Brain pericyte (primary cell): ENCODE results near the gene CAMK2G.

ENCODE experiments used
- DNase-seq: peaks from one replicate; pipeline ENCODE4 v3.0.0-alpha.2; 2012; ENCODE audit warnings: low read depth, low spot score

The CAMK2G gene

DNA sequence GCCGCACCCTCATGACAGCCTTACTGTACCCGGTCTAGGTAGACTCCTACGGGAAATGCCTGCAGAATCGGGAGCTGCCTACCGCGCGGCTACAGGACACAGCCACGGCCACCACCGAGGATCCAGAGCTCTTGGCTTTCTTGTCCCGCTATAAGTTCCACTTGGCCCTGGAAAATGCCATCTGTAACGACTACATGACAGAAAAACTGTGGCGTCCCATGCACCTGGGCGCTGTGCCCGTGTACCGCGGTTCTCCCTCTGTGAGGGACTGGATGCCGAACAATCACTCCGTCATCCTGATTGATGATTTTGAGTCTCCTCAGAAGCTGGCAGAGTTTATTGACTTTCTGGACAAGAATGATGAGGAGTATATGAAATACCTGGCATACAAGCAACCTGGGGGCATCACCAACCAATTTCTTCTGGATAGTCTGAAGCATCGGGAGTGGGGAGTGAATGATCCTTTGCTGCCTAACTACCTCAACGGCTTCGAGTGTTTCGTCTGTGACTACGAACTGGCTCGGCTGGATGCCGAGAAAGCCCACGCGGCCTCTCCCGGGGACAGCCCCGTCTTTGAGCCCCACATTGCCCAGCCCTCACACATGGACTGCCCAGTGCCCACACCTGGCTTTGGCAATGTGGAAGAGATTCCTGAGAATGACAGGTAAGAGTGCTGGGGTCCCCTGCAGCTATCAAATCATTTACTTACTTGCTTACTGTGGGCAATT lies 101.0 kb downstream of the CAMK2G start:
- no peak for DNase-seq

- peak; percentile 59 for DNase-seq
Measured at GRCh38 chr10:73772281-73773151, 101.8 kb downstream of the CAMK2G start.

DNA sequence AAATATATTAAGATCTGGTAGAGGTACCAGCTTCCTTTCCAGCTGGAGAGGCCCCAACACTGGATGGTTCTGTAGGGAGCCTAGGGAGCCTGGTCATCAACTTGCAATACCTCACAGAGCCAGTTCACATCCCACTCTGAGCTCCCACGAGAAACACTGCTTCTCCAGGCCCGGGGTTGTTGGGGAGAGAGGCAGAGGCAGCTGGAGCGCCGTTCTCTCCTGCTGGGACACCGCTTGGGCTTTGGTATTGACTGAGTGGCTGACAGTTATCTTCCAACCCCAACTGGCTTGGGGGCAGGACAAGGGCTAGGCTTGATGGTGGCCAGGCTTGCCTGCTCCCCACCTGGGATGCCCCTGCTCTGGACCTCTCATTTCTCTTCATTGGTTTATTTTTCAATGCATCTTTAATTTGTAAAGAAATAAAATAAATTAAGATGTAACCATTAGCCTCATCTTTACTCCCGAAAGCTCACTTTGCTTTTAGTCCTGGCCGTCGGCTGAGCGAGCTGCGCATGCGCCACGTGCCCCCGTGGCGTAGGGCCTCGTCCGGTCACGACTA lies 102.6 kb downstream of the CAMK2G start:
- DNase-seq: no peak

DNA sequence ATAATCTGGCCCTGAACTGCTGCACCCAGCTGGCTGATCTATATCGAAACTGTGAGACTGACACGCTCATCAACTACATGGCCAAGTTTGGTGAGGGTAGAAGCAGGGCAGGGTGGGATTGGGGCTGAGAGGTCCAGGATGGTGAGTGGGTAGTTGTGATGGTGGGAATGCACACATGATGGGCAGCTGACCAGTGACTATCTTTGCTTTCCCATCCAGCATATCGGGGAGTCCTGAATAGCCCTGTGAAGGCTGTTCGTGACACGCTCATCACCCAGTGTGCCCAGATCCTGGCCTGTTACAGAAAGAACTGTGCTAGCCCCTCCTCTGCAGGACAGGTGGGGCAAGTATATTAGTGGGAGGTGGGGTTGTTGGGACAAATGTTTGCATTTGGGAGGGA lies 105.0 kb downstream of the CAMK2G start:
- no peak for DNase-seq

GRCh38 chr10:73768881-73769280 lies 105.5 kb downstream of the CAMK2G start:
- no peak for DNase-seq

GRCh38 chr10:73765066-73765465 lies 109.3 kb downstream of the CAMK2G start:
- no peak for DNase-seq

DNA sequence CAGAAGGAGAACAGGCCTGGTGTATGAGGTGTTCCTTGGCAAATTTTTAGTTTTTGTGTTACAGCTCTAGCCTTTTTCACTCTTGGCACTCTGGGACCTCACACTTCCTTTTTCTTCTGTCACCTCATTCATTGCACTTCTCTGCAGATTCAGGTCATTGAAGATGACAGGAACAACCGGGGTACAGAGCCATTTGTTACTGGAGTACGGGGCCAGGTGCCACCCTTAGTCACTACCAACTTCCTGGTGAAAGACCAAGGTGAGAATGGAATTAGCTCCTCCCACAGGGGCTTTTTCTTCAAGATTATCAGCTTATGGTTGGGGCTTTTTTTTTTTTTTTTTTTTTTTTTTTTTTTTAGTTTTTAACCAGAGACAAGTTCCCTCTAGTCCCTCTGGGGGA lies 111.0 kb downstream of the CAMK2G start:
- no peak for DNase-seq

DNA sequence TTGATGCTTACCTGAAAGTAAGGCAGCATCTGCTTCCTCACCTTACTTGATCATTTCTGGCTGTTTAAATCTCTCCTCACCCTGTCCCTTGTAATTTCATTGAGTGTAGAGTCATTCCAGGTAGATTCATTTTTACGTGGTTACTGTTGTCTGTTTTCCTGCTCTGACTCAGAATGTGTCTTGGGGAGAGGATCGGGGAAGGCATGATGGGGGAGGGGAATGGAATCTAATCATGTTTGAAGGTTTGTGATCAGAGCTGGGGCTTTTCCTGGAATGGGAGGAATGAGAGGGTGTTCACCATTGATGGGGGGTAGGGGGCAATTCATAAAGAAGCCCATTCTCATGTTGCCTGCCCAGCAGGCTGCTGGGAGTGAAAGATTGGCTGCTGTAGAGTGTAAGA lies 111.4 kb downstream of the CAMK2G start:
- no peak for DNase-seq
